LoVo (cell line): ENCODE results near the gene KANK3.
A peak's percentile ranks its signal among the peaks of the same experiment; 100 is the strongest.
"Not testable (repeated sequence)": the region's sequence is repeated elsewhere in the genome, so short reads cannot be mapped to it uniquely, and the experiment has no call there.

Experiments
- DNase-seq: peaks from one replicate; pipeline ENCODE4 v3.0.0-alpha.2; 2016; ENCODE audit warnings: low spot score

Gene KANK3

DNA sequence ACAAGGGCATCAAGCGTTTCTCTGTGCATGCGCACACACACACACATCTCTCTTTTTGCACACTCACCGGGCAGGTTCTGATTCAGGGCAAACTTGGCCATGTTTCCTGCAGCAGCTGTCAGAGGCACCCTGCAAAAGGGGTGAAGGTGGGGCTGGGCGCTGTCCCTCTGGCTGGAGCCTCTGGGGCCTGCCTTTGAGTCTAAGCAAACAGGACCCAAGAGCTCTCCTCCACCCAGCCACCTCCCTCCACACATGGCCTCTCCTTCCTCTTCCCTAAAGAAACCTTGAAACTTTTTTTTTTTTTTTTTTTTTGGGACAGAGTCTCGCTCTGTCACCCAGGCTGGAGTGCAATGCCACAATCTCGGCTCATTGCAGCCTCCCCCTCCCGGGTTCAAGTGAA, 5.3 kb downstream of the KANK3 start:
- DNase-seq = no peak

DNA sequence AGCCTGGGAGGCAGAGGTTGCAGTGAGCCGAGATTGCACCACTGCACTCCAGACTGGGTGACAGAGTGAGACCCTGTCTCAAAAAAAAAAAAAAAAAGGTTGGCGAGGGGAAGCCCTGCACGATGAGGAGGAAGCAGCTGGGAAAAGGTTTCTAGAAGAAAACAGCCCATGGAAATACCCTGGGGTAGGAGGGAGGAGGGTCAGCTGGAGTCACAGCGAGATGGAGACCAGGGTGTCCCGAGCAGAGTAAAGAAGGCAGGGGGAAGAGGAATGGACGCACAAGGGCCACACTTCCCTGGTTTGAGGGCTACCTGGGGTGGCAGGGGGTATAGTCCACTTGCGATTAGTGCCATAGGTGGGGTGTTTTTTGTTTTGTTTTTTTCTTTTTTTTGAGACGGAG, 6.4 kb downstream of the KANK3 start:
- no peak for DNase-seq

DNA sequence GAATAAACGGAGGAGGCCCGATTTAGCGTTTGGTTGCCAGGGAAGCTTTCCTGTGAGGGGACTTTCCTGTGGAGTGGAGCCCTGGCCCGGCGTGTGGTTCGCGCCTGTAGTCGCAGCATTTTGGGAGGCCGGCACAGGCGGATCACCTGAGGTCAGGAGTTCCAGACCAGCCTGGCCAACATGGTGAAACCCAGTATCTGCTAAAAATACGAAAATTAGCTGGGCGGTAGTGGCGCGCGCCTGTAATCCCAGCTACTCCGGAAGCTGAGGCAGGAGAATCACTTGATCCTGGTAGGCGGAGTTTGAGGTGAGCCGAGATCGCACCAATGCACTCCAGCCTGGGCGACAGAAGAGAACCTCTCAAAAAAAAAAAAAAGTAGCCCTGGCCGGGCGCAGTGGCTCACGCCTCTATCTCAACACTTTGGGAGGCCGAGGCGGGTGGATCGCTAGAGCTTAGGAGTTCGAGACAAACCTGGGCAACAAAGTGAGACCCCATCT, 6.9 kb downstream of the KANK3 start:
- DNase-seq = no peak

DNA sequence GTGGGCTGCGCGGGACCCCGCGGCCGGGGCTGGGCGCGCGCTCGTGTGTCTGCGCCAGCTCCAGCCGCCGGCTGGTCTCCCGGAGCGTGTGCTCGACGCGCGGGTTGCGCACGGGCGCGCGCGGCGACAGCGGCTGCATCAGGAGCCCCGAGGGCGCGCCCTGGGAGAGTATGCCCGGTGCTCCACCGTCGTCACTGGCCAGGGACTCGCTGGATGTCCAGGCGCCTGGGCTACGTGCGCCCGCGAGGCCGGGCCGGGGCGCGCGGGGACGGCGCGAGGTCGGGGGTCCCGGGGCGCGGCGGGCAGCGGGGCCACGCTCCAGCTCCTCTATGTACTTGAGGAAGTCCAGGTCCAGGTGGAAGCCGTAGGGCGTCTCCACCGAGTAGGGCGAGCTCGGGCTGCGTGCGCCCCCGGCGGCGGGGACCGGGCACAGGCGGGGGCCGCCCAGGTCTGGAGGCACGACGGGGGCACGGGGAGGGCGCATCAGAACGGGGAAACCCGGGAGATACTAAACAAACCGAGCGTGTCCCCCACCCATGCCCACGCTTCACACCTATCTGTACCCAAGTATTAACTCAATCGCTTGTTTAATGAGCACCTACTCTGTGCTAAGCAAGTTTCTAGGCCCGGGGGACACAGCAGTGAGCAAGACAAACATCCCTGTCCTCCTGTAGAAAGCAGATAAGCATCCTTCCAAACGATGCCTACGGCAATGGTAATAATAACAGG, 7.6 kb downstream of the KANK3 start:
- DNase-seq = no peak

DNA sequence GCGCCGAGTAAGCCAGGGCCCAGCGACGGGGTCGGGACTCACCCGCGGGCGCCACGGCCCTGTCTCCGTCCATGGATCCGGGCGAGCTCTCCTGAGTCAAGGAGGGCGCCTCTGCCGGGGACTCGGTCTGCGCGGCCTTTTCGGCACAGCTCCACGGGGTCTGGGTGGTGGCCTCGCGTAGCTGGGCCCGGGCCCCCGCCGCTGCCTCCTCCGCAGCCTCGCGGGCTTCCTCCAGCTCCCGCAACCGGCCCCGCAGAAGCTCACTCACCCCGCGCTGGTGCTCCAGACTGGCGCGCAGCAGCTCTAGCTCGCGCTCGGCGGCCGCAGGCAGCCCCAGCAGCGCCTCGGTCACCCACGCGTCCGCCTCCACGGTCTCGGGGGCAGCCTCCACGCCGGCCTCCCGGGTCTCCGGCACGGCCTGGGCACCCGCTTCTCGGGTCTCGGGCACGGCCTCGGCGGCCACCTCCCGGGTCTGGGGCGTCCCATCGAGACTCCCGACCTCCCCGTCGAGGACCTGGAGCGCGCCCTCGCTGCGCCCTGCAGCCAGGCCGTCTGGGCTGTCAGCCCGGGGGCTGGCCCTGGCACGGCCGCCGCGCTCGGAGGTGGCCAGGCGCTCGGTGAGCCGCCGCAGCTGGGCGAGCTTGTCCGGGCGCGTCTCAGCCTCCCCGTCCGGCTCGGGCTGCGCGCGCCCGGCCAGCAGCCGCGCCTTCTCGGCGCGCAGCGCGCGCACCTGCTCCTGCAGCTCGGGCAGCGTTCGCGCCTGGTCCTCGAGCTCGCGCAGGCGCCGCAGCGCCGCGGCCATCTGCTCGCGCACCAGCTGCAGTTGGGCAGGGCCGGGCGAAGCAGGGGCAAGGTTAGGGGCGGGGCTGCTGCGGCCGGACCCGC, 8.4 kb downstream of the KANK3 start:
- DNase-seq = peak; percentile 88

DNA sequence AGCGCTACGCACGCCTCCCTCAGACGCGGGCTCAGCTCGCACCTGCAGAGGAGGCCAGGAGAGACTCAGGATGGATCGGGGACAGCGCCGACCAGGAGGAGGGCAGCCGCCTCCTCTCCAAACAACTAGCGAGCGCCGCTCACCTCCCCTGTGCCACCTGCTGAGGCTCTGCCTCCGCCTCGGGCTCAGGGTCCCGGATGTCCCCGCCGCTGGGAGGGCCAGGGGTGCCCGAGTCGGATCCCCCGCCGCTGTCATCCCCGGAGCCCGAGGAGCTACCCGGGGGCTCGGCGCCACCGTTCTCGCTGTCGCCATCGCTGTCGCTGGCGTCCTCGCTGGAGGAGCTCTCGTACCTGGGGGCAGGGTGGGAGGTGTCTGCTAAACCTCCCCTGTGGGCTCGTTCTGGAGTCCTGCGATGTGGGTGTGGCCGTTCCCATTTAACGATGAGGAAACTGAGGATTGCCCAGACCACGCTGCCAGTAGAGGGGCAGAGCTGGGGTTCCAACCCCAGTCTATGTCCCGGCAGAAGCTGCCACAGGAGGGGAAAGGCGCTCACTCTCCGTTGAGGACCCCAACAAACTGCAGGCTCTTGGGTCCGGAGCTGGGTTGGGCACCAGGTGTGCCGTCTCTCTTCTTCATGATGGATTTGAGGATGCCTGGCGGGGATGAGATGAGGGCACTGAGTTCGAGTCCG, 9.2 kb downstream of the KANK3 start:
- DNase-seq = no peak

DNA sequence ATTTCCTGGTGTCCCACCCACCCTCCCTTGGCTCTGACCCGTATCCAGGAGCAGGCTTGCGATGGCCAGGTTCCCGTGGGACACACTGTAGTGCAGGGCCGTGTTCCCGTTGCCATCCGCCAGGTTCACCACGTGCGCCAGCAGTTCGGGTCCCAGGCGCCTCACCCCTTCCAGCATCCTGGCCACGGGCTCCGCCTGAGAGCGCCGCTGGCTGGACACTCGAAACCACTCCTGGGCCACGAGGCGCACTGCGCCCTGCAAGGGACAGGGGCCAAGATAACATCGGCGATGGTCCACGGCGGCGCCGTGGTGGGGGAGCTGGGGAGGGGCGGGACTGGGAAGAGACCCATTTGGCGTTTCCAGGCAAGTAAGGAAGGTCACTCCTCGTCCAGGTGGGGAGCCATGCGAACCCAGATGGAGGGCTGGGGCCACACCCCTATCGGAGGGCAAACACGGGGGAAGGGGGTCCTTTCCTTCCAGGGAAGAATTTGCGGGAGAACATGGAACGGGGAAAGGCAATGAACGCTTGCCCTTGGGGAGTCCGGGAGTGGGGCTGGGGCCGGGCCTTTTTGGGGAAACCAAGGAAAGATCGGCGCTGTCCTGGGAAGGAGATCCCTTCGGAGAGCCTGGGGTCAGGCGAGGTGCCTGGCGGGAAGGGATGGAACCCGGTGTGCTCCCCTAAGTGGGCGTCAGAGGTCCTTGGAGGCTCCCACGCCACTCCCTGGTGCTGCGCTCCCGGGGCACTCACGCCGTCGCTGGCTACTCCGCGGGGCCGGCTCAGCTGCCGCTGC, 9.9 kb downstream of the KANK3 start:
- no peak for DNase-seq

DNA sequence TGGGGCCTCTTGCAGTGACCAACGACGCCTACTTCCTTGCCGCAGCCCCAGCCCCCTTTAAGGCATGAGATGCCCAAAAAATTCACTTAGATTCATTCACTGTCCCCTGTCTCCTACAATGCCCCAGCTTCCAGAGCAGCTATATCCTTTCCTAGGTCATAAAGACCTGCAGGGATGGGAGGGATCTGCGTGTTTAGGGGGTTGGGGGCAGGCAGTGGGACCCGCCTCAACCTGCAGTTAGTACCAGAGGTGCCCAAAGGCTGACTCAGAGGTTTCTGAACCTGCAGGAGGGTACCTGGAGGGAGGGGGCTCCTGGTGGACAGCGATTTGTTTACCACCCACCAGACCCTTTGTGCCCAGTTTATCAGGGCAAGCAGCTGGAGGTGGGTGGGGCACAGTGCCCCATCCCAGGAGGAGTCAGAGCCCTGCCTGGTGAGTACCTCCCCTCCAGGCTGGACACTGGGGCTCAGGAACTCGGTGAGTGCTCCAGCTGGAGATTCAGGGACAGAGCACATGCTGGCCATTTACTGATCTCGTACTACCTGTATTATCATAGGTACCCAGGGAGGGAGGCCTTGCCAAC, 11.7 kb downstream of the KANK3 start:
- no peak for DNase-seq

DNA sequence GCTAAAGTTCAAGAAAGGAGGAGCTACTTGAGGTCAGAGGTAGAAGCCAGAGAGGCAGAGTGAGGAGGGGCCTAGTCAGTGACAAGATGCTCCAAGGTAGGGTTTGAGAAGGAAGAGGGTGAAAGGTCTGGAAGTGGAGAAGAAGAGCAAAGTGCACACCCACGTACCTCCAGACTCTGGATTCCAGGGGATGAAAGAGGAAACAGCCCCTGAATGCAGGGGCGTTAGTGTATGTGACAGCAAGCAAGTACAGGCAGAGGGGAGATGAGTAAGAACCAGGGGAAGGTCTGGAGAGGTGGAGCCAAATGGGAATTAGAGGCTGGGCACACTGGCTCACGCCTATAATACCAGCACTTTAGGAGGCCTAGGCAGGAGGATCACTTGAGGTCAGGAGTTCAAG, 13.1 kb downstream of the KANK3 start:
- DNase-seq = no peak

DNA sequence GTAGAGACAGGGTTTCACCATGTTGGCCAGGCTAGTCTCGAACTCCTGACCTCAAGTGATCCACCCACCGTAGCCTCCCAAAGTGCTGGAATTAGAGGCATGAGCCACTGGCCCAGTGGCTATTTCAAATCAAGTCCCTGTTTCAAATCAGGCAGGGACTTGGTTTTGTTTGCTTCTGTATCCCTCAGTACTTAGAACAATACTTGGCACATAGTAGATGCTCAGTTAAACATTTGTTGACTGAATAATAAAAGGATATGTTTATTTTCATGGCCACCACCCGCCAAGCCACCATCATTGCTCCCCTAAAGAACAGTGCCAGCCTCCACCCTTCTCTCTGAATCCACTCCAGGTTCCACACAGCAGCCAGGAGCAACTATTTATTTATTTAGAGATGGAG, 17.6 kb downstream of the KANK3 start:
- DNase-seq = no peak

DNA sequence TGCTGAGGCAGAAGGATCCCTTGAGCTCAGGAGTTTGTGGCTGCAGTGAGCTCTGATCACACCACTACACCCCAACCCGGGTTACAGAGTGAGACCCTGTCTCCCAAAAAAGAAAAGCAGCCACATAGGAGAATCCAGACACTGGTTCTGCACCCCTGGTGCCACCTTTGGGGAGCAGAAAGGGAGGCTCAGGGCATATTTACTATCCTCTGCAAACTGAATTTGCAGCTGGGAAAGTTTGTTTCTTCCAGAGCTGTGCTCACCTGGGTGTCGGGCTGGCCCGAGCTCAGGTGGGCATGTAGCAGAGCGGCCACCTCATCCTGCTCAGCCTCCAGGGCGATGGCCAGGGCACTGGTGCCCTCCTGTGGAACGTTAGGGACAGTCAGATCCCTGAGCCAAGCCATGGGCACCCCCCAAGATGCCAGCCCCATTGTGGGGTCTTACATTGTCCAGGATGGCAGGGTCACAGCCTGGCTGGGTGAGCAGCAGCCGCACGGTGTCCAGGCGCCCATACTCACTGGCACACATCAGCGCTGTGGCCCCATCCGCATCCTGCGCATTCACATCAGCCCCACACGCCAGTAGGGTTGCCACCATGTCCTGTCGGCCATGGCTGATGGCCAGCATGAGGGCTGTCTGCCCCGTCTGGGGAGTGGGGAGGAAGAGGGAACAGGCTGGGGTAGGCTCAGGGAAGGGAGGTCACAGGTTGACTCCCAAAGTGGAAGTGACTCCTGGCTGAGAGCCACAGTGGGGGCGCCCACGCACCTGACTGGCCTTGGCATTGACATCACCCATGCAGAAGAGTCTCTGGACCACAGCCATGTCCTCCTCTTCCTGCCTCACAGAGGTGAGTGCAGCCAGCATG, 18.6 kb downstream of the KANK3 start:
- no peak for DNase-seq

DNA sequence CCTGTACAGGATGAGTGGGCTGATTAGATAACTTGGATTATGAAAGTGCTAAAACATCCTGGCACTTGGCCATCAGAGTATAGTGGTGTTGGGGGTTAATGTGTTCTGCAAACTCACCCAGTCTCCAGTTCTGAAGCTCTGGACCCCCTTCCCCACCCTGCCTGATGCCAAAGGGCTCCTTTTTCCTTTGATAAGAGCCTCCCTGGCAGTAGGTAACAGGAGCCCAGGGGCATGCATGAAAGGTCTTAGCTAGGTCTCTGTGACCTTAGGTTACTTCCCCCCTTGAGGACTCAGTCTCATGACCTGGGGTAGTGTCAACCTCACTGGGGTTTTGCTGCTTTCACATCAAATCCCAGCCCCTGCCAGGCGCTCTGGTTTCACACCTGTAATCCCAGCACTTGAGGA, 19.3 kb downstream of the KANK3 start:
- no peak for DNase-seq

DNA sequence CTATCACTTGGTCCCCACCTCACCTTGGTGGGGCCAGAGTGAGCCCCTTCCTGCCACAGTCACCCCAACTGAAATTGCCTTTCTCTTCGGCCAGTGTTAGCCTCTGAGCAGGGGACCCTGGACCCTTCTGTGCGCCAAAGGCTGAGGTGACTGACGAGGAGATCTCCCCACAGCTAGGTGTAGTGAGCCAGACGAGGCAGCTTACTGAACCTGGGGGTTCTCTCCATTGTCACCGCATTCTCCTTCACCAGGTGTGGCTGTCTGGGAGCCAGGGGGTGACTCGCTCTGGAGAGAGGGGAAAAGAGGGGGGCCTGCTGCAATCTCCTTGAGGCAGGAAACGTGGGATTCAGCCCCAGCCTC, 20.4 kb downstream of the KANK3 start:
- no peak for DNase-seq

DNA sequence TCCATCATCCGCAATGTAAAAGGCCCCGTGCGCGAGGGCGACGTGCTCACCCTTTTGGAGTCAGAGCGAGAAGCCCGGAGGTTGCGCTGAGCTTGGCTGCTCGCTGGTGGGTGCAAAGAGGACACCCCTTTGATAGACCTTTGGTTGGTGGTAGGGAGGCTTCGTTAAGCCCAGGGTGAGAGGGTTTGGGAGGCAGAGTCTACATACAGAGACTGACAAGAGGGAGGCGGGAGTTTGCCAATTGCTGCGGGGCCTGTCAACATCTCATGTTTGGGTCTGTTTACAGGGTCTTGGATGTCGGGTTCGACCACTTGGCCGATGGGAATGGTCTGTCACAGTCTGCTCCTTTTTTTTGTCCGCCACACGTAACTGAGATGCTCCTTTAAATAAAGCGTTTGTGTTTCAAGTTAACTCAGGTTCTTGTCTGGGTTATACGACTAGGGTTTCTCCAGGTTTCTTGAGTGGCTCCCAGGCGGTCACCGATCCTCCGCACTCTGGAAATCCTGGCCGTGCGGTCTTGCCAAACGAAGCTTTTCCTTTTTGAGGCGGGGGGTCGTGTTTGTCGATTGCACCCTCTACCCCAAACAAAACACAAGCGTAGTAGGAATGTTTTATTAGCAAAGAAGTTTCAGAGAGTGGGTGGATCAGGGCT, 20.9 kb downstream of the KANK3 start:
- DNase-seq = no peak

DNA sequence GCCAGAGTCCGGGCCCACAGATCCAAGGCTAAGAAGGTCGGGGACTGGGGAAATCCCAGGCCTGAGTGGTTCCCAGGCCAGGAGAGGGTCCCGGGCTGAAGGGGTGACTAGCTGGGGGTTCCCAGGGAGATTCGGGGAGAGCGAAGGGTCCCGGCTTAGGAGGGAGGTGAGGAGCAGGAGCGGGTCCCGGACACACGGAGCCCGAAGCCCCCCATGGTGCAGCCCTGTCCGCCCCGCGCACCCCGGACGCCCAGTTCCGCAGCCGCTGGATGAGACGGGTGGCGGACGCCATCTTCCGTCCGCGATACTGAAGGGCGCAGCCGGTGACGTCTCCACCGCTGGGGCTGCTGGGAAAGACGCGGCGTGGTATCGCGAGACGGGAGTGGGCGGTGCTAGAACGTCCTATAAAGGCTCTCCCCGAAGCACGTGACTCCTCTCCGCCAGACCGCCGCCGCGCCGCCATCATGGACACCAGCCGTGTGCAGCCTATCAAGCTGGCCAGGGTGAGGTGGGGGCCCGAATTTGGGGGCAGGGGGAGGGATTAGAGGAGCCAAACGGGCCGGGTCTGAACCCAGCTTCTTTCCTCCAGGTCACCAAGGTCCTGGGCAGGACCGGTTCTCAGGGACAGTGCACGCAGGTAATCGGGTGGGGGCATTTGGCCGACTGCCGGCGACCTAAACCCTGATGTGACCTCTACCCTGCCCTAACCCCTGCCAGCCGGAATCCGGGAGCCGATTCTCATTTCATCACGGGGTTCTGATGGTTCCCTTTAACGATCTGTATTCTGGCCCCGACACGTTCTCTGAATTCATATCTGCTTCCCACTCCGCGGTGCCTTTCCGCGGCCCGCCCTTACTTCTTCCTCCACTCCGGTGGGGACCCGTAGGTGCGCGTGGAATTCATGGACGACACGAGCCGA, 21.7 kb downstream of the KANK3 start, which contains the start of the genes NDUFA7 and RPS28:
Gene NDUFA7, minus strand, starts transcription at position 309 of the 919 bp plus-strand sequence. Its CDS starts 17 bp downstream, at position 292.
Gene RPS28, plus strand, starts transcription at position 430 of the 919 bp plus-strand sequence. Its CDS starts 35 bp downstream, at position 465.
- peak; percentile 97 for DNase-seq

DNA sequence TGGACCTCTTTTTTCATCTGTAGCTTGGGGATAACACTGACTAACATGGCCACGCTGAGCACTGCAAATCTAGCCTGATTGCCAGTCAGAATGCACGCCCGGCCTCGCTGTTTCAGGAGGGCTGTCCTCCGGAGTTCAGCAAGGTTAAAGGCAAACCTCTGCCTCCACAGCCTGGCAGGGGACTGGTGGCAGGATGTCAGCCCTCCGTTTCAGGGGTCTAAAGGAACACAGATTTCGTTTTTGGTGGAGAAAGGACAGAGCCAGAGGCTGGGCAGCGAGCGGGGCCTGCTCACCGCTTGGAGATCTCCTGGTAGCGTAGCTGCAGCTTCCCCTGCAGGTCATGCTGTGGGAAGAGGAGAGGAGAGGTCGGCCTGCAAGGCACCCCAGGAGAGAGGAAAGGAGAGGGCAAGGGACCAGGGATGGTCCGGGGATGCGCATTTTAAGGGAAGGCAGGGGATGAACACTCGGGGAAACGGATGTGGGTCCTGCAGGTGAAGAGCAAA, 22.4 kb downstream of the KANK3 start:
- no peak for DNase-seq

DNA sequence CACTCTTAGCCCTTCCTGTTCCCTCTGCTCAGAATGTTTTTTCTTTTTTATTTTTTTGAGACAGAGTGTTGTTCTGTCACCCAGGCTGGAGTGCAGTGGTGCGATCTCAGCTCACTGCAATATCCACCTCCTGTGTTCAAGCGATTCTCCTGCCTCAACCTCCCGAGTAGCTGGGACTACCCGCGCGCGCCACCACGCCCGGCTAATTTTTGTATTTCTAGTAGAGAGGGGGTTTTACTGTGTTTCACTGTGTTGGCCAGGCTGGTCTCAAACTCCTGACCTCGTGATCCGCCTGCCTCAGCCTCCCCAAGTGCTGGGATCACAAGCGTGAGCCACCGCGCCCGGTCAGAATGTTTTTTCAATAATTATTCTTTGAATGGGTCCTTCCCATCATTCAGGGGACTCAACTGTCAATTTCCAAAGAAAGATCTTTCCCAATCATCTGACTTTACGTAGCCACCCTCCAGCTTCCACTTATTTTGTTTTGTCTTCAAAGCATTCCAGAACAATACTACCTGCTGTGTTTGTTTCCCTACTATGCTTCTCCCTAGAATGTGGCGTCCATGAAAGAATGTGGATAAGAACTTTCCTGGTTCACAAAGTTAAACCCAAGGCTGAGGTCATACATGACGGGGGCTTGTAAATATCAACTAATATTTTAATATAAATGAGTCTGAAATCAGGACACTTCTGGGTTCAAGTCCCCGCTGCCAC, 23.1 kb downstream of the KANK3 start:
- DNase-seq = no peak

DNA sequence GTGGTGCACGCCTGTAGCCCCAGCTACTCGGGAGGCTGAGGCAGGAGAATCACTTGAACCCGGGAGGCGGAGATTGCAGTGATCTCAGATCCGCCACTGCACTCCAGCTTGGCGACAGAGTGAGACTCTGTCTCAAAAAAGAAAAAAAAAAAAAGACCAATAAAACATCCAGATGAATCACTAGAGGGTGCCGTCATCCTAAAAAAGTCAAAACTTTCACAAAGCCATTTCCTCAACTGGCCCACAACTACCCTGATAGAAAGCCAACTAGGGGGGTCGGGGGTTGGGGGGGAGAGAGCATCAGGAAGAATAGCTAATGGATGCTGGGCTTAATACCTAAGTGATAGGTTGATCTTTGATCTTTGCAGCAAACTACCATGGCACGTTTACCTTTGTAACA, 24.2 kb downstream of the KANK3 start:
- DNase-seq = not testable (repeated sequence)
